Endothelial cell of umbilical vein (primary cell): Measurements from ENCODE around the gene BCAS3. TPM values are rescaled to one million over a fixed set of nuclear protein-coding genes. Genes with fewer than 3 reads are reported as not detected.

ENCODE experiments used
- BruUV-seq: library from RNA; stranded (reverse); fragments of 400-500 nt; replicated peaks from 2 replicates; lab custom pipeline; 2021; lab: Mats Ljungman, UMichigan
- CTCF ChIA-PET: fragments of 300-600, 350-600 bp; sonication (Branson Sonifier 250); formaldehyde crosslinking; loops from one replicate; lab custom pipeline; 2021; ENCODE audit warnings: antibody characterized with exemption, inconsistent platforms; lab: Charles Lee
- POLR2A ChIA-PET: fragments of 300-600, 350-600 bp; sonication (Branson Sonifier 250); formaldehyde crosslinking; loops from one replicate; lab custom pipeline; 2021; ENCODE audit warnings: antibody characterized with exemption, inconsistent platforms; lab: Charles Lee
- DNase-seq: peaks from one replicate; pipeline ENCODE4 v3.0.0-alpha.2; 2011; ENCODE audit warnings: low read depth, low spot score
- FAIRE-seq: peaks from 2 replicates; lab custom pipeline; 2011; peaks lifted over from hg19 to GRCh38; lab: Jason Lieb, UNC
- H2AFZ ChIP-seq: 2 replicates; pipeline ENCODE4 v1.6.0; 2012; ENCODE audit warnings: low read depth, low read length, control low read depth, inconsistent platforms
- H3K27ac ChIP-seq: 2 replicates; pipeline ENCODE4 v1.5.1; 2011; ENCODE audit warnings: low read depth, mild to moderate bottlenecking, control low read depth, low read length, moderate library complexity; ENCODE audit not compliant: insufficient read depth
- H3K27me3 ChIP-seq, 2 experiments: 2 replicates each; pipeline versions ENCODE4 v1.6.0 to v1.6.1; 2011; ENCODE audit warnings: low read length in 2 of 2, mixed read lengths in 1 of 2; ENCODE audit not compliant: control insufficient read depth in 2 of 2, insufficient read depth in 2 of 2
- H3K36me3 ChIP-seq, 2 experiments: 2 replicates in 1 of 2; 3 replicates in 1 of 2; pipeline ENCODE4 v1.5.1; 2011; ENCODE audit warnings: low read length in 2 of 2, mild to moderate bottlenecking in 1 of 2, moderate library complexity in 1 of 2; ENCODE audit not compliant: control insufficient read depth in 2 of 2, insufficient read depth in 2 of 2; ENCODE audit errors: extremely low read depth in 1 of 2
- H3K4me1 ChIP-seq: 3 replicates; pipeline ENCODE4 v1.5.1; 2011; ENCODE audit warnings: mild to moderate bottlenecking, low read length; ENCODE audit not compliant: control insufficient read depth, insufficient read depth; ENCODE audit errors: extremely low read depth
- H3K4me2 ChIP-seq: 2 replicates; pipeline ENCODE4 v1.6.1; 2011; ENCODE audit warnings: low read length, control low read depth, mixed read lengths; ENCODE audit not compliant: insufficient read depth
- H3K4me3 ChIP-seq, 3 experiments: fragments of 200-600 bp in 1 of 3; sonication (generic), shearing (Covaris generic) in 1 of 3; replicated peaks in 1 of 3; 2 replicates each; pipeline ENCODE4 v1.5.1; 2011 to 2016; ENCODE audit warnings: control low read depth in 3 of 3, low read length in 3 of 3, mild to moderate bottlenecking in 2 of 3, inconsistent platforms in 1 of 3, low read depth in 1 of 3, moderate library complexity in 1 of 3; ENCODE audit not compliant: insufficient read depth in 1 of 3
- H3K79me2 ChIP-seq: 2 replicates; pipeline ENCODE4 v1.6.0; 2012; ENCODE audit warnings: low read length, inconsistent platforms; ENCODE audit not compliant: control insufficient read depth, insufficient read depth
- H3K9ac ChIP-seq: replicated peaks from 2 replicates; pipeline ENCODE3; 2011; ENCODE audit warnings: low read length, control low read depth; ENCODE audit not compliant: insufficient read depth; ENCODE audit errors: extremely low read depth
- H3K9me1 ChIP-seq: replicated peaks from 3 replicates; pipeline ENCODE4 v1.6.0; 2011; ENCODE audit warnings: mild to moderate bottlenecking, low read length; ENCODE audit not compliant: control insufficient read depth, insufficient read depth; ENCODE audit errors: extremely low read depth
- H3K9me3 ChIP-seq: replicated peaks from 2 replicates; pipeline ENCODE4 v1.5.1; 2012; ENCODE audit warnings: low read length, inconsistent platforms; ENCODE audit not compliant: control insufficient read depth, insufficient read depth
- H4K20me1 ChIP-seq: replicated peaks from 2 replicates; pipeline ENCODE3; 2011; ENCODE audit warnings: mild to moderate bottlenecking, low read length; ENCODE audit not compliant: control insufficient read depth, insufficient read depth; ENCODE audit errors: extremely low read depth
- EZH2 ChIP-seq: IDR thresholded peaks from 2 replicates; pipeline ENCODE4 v1.6.1; 2012; ENCODE audit warnings: borderline replicate concordance, low read depth, mild to moderate bottlenecking, moderate library complexity, low read length, inconsistent platforms; ENCODE audit not compliant: severe bottlenecking
- FOS ChIP-seq: IDR thresholded peaks from 2 replicates; pipeline ENCODE4 v1.6.1; 2011; ENCODE audit warnings: mild to moderate bottlenecking, low read length, moderate library complexity, borderline replicate concordance; ENCODE audit not compliant: insufficient read depth
- GATA2 ChIP-seq: IDR thresholded peaks from 2 replicates; pipeline ENCODE4 v1.7.0; 2011; ENCODE audit warnings: low read depth, mild to moderate bottlenecking, moderate library complexity, mixed read lengths, low read length; ENCODE audit not compliant: insufficient read length, insufficient read depth
- JUN ChIP-seq: IDR thresholded peaks from 2 replicates; pipeline ENCODE4 v1.6.1; 2011; ENCODE audit warnings: borderline replicate concordance, low read depth; ENCODE audit not compliant: insufficient read length, insufficient read depth
- MYC ChIP-seq: IDR thresholded peaks from one replicate; pipeline ENCODE4 v1.6.1; 2011; ENCODE audit warnings: mild to moderate bottlenecking, low read depth, low read length
- POLR2A ChIP-seq: IDR thresholded peaks from 2 replicates; pipeline ENCODE4 v1.6.1; 2012; ENCODE audit warnings: low read depth, mild to moderate bottlenecking, control low read depth, low read length
- POLR2AphosphoS5 ChIP-seq: IDR thresholded peaks from 2 replicates; pipeline ENCODE4 v1.6.1; 2012; ENCODE audit warnings: low read depth, mild to moderate bottlenecking, control low read depth, low read length, moderate library complexity; ENCODE audit not compliant: insufficient read depth
- dilution Hi-C: fragments of 300-500 bp; cut with MboI; formaldehyde crosslinking; loops from one replicate; pipeline ENCODE4 v1.15.0; 2019; ENCODE audit warnings: low sequenced_read_pairs; ENCODE audit not compliant: extremely low pct_ligation_motif_present
- intact Hi-C: fragments of 100-400 bp; cut with micrococcal nuclease; formaldehyde crosslinking; loops from one replicate; pipeline ENCODE4 v1.10.0; 2022
- polyA plus RNA-seq, 4 experiments: library from polyadenylated mRNA; depleted of rRNA in 3 of 4; stranded (reverse) in 3 of 4; unstranded in 1 of 4; fragments of >200 nt; gene quantifications; 2 replicates each; pipeline versions ENCODE4 v1.2.1 to v1.2.3, GENCODE V29; 2011 to 2012; ENCODE audit warnings: missing spikeins in 1 of 4
- total RNA-seq: library from RNA; stranded (reverse); gene quantifications from 2 replicates; pipeline ENCODE4 v1.2.3, GENCODE V29; 2021
- TF ChIP-seq, protein P1 (sequence below): IDR thresholded peaks from 2 replicates; pipeline ENCODE4 v1.6.1; 2011; ENCODE audit not compliant: insufficient read depth, insufficient read length
- TF ChIP-seq, protein P2 (sequence below), 2 donors: IDR thresholded peaks; 1 replicate in 1 of 2; 2 replicates in 1 of 2; pipeline ENCODE4 v1.5.1; 2011; ENCODE audit warnings: low read length in 2 of 2, mild to moderate bottlenecking in 2 of 2, moderate library complexity in 2 of 2, control low read depth in 1 of 2, inconsistent platforms in 1 of 2, low read depth in 1 of 2; ENCODE audit not compliant: insufficient read depth in 1 of 2; ENCODE audit errors: extremely low read depth in 1 of 2

BCAS3 gene
- total and polyA plus RNA-seq, 2 donors (not counting 3 experiments of a cell fraction or from before 2014, with no cell fraction given), result 8.2 to 16.0 TPM

DNA sequence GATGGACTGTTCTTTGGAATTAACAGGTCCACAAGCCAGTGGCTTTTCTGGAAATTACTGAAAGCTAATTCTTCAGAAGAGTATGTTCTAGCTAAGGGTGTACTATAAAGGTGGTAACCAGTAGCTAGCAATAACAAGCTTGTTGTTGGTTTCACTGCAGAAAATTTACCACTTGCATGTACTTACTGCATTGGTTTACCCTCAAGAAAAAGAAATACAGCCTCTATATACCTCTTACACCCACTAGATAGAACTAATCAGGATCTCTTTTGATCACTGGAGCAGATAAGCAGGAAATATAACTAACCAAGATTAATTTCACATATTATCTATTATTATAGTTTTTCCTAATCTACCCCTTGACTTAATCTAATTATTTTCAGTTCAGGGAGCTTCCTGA, 537.1 kb downstream of the BCAS3 start:
- H3K9me1 ChIP-seq, result no peaks in the 10 kb centered on the region
- no peaks in the 10 kb centered on the region for H3K4me1 ChIP-seq
- TF ChIP-seq JUN, result no peak
- no peak for TF ChIP-seq GATA2
- no peak for TF ChIP-seq FOS
- TF ChIP-seq, protein P1, sequence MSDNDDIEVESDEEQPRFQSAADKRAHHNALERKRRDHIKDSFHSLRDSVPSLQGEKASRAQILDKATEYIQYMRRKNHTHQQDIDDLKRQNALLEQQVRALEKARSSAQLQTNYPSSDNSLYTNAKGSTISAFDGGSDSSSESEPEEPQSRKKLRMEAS, result no peak
- TF ChIP-seq POLR2AphosphoS5, result no peak
- TF ChIP-seq EZH2, result no peak
- no peak for TF ChIP-seq POLR2A
- TF ChIP-seq MYC, result no peak
- TF ChIP-seq, protein P2, sequence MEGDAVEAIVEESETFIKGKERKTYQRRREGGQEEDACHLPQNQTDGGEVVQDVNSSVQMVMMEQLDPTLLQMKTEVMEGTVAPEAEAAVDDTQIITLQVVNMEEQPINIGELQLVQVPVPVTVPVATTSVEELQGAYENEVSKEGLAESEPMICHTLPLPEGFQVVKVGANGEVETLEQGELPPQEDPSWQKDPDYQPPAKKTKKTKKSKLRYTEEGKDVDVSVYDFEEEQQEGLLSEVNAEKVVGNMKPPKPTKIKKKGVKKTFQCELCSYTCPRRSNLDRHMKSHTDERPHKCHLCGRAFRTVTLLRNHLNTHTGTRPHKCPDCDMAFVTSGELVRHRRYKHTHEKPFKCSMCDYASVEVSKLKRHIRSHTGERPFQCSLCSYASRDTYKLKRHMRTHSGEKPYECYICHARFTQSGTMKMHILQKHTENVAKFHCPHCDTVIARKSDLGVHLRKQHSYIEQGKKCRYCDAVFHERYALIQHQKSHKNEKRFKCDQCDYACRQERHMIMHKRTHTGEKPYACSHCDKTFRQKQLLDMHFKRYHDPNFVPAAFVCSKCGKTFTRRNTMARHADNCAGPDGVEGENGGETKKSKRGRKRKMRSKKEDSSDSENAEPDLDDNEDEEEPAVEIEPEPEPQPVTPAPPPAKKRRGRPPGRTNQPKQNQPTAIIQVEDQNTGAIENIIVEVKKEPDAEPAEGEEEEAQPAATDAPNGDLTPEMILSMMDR (IDR thresholded peaks at IDR 0.05; ENCODE audit: extremely low read depth in 1 of 2, insufficient read depth in 1 of 2, low read depth in 1 of 2, low read length in 2 of 2), result no peak
- POLR2A ChIA-PET, result no interaction called here
- H3K9me3 ChIP-seq, result no peaks in the 10 kb centered on the region
- H4K20me1 ChIP-seq, result no peaks in the 10 kb centered on the region
- no peak overlapping the region for H3K4me2 ChIP-seq
- peaks cover 0 to 2% of the 10 kb centered on the region in 2 experiments for H3K27me3 ChIP-seq
- H3K79me2 ChIP-seq, result no peaks in the 10 kb centered on the region
- no peak for DNase-seq
- H3K36me3 ChIP-seq, result no peaks in the 10 kb centered on the region
- H3K27ac ChIP-seq, result no peak overlapping the region
- H3K4me3 ChIP-seq, result no peak overlapping the region
- intact Hi-C loops (no loop called here), dilution Hi-C loops (no loop called here)
- no peak for FAIRE-seq
- no TSS peak for BruUV-seq
- no peak overlapping the region for H2AFZ ChIP-seq
- H3K9ac ChIP-seq, result no peak overlapping the region
- CTCF ChIA-PET, result interaction anchor here (1.4 kb wide), 1 partner anchor 44 kb away, joined by 3 read pairs; no protein-coding TSS in a partner anchor
